Activated CD4-positive, alpha-beta T cell treated with anti-CD3 and anti-CD28 coated beads for 48 hours (primary cell): Measurements from ENCODE around the gene TAF4.
"Not testable (repeated sequence)": the region's sequence is repeated elsewhere in the genome, so short reads cannot be mapped to it uniquely, and the experiment has no call there.

ENCODE experiments used
- DNase-seq: peaks from one replicate; pipeline ENCODE4 v3.0.0-alpha.2; 2020

TAF4 gene

GRCh38 chr20:61998343-61999121 is 67.1 kb downstream of the TAF4 start:
- no peak for DNase-seq

- DNase-seq, result no peak
Measured at GRCh38 chr20:61997891-61998290, 67.8 kb downstream of the TAF4 start.

- DNase-seq, result no peak
Measured at GRCh38 chr20:61997372-61997771, 68.3 kb downstream of the TAF4 start.

- no peak for DNase-seq
Measured at GRCh38 chr20:61994546-61994945, 71.1 kb downstream of the TAF4 start.

GRCh38 chr20:61993058-61993457 is 72.6 kb downstream of the TAF4 start:
- no peak for DNase-seq

GRCh38 chr20:61991476-61991875 is 74.2 kb downstream of the TAF4 start:
- no peak for DNase-seq

GRCh38 chr20:61990484-61990883 is 75.2 kb downstream of the TAF4 start:
- DNase-seq, result no peak

- DNase-seq, result no peak
Measured at GRCh38 chr20:61989741-61990140, 75.9 kb downstream of the TAF4 start.

- DNase-seq, result no peak
Measured at GRCh38 chr20:61988665-61989064, 77.0 kb downstream of the TAF4 start.

GRCh38 chr20:61986762-61987321 is 78.8 kb downstream of the TAF4 start:
- no peak for DNase-seq

- DNase-seq, result no peak
Measured at GRCh38 chr20:61985096-61985495, 80.6 kb downstream of the TAF4 start.

GRCh38 chr20:61984431-61984830 is 81.2 kb downstream of the TAF4 start:
- DNase-seq, result not testable (repeated sequence)

GRCh38 chr20:61983965-61984364 is 81.7 kb downstream of the TAF4 start:
- no peak for DNase-seq

GRCh38 chr20:61982951-61983315 is 82.7 kb downstream of the TAF4 start:
- no peak for DNase-seq

- DNase-seq, result no peak
Measured at GRCh38 chr20:61982191-61982950, 83.3 kb downstream of the TAF4 start.

GRCh38 chr20:61981691-61982090 is 84.0 kb downstream of the TAF4 start:
- DNase-seq, result not testable (repeated sequence)

- no peak for DNase-seq
Measured at GRCh38 chr20:61980647-61981583, 84.8 kb downstream of the TAF4 start.

GRCh38 chr20:61979701-61980635 is 85.7 kb downstream of the TAF4 start:
- DNase-seq, result no peak

- DNase-seq, result no peak
Measured at GRCh38 chr20:61979090-61979489, 86.6 kb downstream of the TAF4 start.

- no peak for DNase-seq
Measured at GRCh38 chr20:61978491-61978890, 87.2 kb downstream of the TAF4 start.

GRCh38 chr20:61977419-61977786 is 88.3 kb downstream of the TAF4 start:
- DNase-seq, result no peak
